HG03095 (cell line): ENCODE data around the gene APC2.
"Not testable (repeated sequence)": the region's sequence is repeated elsewhere in the genome, so short reads cannot be mapped to it uniquely, and the experiment has no call there.

Experiments used
- ATAC-seq: cut with Tn5 transposase; IDR thresholded peaks from one replicate; pipeline ENCODE4 v1.9.1; 2021; ENCODE audit warnings: moderate library complexity; ENCODE audit not compliant: unreplicated experiment

Gene APC2

DNA sequence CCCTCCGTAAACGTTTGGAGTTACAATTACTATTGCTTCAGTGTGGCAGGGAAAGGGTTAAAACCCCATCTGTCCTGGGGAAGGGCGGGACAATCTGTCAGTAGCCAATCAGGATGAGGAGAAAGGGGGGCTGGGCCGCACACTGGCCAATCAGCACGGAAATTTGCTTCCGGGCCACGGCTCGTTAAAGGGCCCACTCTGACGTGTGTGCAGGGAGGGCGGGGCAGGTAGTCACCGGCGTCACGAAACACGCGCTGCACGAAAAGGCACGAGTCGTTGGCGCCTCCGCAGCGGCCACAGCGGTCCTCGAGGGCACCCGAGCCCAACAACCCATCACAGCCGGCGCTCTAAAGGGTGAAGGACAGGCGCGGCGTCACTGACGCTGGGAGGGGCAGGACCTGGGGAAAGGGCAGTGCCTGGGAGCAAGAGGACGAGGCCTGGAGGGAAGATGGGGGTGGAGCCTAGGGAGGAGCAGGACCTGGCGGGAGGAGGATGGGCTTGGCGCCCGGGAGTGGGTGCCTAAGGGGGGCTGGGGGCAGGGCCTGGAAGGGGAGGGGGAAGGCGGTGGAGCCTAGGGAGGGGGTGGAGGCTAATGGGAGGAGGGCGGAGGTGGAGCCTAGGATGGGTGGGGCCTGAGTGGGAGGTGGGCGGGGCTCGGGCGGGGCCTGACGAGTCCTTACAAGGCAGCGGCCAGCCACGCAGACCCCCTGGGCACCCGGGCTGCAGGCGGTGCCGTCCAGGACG is 58.0 kb downstream of the APC2 start:
- no peak for ATAC-seq

DNA sequence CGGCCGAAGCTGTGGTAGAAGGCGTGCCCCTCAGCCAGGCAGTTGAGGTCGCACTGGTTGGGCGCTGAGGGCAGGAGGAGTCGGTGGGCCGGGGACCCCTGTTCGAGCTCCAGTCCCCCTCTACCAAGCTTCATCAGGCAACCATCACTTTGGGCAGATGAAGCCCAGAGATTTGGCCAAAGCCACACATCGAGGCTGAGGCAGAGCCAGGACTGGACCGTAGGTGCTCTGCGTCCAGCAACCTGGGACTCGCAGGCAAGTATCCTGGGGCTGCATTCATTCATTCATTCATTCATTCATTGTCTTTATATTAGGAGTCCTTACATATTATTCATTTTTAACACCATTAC is 58.6 kb downstream of the APC2 start:
- ATAC-seq, result no peak

DNA sequence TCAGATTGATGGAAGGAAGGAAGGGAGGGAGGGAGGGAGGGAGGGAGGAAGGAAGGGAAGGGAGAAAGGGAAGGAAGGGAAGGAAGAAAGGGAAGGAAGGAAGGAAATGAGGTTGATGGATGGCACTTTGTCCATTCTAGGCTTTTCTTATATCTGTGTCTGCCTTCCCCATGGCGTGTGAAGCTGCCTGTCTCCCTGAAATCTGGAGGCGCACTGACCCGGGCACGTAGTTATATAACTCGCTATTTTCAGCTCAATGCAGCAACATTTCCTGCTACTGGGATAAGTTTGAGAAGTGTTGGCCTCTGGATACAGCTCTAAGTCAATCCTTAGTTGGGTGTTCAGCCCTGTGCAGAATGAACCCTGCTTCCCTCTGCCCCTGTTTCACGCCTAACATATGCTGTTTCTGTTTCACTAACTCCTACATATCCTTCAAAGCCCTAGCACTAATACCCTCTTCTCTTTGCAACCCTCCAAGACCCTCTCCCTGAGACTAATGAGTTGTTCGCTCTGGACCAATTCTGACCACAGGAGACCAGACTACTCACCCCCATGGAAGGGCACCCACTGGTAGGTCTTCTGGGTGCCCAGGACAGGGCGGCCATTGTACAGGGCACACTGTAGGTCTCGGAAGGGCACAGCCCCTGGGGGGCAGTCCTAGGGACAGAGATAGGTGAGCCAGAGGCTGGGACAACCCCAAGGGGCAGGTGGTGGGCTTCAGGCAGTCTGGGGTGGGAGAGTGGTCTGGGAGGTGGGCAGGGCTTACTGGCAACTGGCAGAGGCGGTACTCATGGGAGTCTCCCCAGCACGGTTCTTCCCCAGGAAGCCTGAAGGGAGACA is 59.9 kb downstream of the APC2 start:
- ATAC-seq, result no peak

DNA sequence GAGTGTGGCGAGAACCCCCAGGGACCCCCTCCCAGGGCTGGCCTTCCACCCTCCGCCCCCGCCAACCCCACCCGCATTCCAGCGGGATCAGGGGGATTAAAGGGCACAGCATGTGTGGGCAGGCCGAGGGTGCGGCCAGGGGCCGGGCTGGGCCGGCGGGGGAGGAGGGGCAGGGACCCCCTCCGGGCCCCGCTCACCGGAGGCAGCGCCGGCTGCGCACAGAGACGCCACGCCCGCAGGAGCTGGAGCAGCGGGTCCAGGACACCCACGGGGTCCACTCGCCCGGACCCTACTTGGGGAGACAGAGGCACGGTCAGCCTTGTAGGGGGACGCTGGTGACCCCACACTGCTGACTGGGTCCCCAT is 60.5 kb downstream of the APC2 start:
- no peak for ATAC-seq

DNA sequence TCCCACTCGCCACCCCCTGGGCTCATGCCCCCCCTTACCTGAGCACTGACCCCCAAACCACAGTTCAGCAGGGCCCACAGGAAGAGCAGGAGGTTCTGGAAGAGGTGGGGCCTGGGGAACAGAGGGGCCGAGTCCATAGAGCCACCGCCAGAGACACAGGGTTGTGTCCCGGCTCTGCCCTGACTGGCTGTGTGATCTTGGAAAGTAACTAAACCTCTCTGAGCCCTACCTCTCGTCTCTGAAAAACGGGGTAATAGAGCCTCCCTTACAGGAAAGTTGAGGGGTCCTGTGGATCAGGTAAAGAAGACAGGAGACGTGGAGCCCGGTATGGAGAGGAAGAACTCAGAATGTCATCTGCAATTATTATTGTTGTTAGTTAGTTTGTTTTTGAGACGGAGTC is 60.9 kb downstream of the APC2 start:
- no peak for ATAC-seq

DNA sequence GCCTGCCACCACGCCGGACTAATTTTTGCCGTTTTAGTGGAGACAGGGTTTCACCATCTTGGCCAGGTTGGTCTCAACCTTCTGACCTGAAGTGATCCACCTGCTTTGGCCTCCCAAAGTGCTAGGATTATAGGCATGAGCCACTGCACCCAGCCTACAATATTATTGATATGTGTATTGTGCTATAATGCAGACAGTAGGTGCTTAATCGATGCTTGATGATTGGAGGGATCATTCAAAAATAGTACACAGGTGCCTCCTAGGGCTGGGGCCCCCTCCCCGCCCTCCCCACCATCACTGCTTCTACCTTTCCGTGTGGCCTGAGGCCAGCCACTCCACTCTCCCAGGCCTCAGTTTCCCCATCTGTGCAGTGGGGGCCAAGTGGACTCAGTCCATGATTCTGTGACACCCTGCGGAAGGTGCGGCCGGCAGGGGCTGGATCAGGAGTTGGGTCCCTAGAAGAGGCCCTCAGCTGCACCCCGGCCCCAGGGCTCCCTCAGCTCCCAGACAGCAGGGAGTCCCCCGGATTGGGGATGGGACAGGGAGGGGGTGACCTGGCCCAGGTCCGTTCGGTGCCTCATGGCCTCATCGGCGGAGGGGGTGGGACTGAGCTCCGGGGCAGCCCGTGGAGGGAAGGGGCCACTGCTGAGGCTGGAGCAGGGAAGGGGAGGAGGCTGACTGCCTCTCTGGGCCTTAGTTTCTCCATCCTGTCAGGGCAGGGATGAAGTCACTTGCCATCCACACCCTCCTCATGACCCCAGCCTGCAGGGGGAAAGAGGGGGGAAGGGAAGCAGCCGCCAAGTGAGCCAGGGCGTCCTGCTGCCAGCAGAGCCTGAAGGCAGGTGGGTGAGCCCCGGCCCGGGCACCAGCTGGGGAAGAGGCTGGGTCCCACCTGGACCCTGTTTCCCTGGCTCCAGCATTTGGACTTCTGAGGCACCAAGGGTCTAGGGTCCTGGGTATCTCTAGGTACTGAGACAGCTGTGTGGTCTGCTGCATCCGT is 61.7 kb downstream of the APC2 start:
- no peak for ATAC-seq

DNA sequence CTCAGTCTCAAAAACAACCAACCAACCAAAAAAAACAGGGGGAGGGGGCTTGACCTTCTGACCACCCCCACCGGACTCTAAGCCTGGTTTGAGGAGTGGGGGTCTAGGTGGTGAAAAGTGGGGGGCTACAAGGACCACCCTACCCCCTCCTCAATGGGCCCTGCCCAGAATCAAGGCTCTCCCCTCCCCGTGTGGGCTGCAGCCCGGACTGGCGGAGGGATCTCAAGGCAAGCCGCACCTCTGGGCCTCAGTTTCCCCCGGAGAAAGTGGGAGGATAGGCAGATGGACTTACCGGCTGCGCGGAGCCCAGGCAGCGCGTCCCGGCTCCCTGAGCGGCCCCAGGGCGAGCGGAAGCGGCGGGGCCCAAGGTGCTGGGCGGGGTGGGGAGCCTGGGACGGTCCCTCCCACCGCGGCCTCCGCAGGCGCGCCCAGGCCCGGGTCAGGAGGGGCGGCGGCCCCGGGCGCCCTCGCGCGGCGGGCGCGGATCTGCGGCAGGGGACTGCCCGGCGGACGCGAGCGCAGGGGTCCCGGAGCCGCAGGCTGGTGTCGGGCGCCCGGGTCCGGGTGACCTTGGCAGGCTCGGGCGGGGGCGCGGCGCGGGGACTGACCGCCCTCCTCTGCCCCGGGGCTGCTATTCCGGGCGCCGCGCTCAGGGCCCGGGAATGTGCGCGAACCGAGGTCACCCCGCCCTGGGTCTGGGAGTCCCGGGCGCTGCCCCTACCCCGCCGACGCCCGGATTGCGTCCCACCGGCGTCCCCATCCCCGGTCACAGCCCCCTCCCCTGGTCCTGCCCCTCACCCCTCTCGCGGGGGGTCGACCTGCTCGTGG is 63.0 kb downstream of the APC2 start, which contains the start of gene ADAMTSL5:
Gene ADAMTSL5, minus strand, starts transcription at position 349 of the 828 bp plus-strand sequence. CDS start 2,076 bp downstream, outside the sequence.
- no peak for ATAC-seq

DNA sequence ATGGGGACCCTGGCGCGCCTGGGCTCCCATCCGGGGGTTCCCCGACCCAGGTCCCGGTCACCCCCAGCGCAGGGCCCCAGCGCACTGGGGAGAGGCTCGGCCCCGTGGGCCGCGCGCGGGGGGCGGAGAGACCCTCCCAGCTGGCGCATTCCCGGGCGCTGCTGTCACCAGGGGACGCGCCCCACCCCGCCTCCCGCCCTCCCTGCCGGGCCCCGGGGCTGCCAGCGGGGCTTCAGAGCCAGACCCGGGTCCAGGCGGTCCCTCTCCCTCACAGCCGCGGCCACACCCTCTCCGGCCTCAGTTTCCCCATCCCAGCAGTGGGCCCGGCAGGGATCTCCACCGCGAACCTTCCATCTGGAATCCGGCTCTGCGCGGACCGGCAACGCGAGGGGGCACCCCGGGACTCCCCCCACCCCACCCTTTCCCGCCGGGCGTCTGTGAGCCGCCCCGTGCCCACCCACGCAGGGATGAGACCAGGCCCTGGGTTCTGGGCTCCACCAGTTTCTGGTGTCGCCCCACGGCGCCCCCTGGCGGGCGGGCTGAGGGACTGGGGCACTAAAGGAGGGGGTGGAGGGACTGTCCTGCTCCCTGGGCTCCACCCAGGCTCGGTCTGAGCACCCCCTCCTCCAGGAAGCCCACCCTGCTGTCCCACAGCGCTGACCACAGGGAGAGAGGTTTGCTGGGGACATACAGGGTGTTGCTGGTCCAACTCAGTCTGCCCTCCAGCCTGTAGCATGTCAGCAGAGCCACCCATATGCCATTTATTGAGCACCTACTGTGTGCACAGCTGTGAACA is 63.8 kb downstream of the APC2 start:
- no peak for ATAC-seq

DNA sequence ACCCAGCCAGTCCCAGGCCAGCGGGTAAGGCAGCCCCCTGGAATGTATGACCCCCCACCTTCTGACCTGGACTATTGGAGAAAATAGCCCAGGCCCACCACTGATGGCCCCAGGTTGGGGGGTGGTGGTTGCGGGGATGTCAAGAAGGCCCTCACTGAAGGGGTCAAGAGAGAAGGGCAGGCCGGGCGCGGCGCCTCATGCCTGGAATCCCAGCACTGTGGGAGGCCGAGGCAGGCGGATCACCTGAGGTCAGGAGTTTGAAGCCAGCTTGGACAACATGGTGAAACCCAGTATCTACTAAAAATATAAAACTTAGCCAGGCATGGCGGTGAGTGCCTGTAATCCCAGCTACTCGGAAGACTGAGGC is 64.4 kb downstream of the APC2 start:
- ATAC-seq, result no peak

DNA sequence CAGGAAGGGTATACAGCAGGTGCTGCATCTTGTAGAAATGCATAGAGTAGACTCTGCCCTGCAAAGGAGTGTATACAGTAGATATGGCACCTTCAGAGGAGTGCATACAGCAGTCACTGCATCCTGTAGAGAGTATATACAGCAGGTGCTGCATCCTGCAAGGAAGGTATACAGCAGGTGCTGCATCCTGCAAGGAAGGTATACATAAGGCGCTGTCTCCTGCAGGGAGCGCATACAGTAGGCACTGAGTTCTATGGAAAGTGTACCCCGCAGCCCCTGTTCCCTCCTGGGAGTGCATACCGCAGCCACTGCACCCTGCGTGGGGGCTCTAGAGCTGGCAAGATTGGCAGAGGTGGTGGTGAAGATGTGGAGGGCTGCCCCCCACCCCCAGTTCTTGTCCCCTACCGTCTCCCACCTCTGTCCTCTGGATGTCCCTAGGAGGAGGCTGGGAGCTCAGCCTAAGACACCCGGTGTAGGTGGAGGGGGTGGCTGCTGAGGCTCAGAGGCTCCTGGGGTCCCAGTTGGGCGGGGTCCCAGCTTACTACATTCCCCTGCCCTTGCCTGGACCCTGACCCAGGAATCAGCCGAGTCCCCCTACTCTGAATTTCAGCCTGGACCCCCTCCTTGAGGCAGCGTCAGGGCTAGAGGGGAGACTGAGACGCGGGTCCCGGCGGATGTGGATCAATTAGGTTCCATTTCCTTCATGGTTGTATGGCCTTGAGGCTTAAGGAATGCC is 65.2 kb downstream of the APC2 start:
- no peak for ATAC-seq

DNA sequence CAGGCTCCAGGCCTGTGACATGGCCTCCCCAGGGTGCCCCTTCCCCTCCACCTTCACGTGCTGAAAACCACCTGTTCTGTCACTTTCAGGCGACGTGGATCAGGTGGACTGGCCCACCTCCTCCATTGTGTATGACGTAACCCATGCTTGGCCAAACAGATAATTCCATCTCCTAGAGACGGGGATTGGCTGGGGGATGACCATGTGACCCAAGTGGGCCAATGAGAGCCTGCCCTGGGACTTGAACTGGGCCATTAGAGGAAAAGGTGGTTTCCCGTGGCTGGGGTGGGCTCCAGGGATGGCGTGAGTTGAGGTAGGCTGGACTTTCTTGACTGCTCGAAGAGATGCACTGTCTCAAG is 66.5 kb downstream of the APC2 start:
- ATAC-seq, result no peak

DNA sequence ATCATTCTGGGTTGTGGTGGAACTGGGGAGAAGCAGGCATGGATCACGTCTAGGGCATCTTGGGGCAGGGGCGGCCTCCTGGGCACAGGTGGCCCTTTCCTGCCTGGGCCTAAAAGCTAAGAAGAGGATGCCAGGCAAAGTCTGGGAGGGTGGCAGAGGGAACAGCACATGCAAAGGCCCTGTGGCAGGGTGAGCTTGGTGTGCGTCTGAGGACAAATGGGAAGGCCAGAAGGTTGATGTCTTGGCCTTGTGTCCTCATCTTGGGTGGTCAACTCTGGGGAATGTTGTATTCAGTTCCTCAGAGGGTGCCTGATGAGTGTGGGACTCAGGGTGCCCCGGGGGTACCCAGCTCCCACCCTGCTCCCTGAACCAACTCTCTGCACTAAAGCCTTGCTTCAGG is 68.5 kb downstream of the APC2 start:
- ATAC-seq, result no peak

DNA sequence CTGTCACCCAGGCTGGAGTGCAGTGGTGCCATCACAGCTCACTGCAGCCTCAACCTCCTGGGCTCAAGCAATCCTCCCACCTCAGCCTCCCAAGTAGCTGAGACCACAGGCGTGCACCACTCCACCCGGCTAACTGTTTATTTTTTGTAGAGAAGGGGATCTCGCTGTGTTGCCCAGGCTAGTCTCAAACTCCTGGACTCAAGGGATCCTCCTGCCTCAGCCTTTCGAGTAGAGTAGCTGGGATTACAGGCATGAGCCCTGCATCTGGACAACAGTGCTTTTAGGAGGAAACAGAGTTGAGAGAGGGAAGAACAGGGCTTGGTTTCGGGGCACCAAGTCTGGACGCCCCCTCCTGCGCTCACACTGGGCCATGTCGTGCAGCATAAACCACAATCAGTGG is 69.9 kb downstream of the APC2 start:
- ATAC-seq, result not testable (repeated sequence)

DNA sequence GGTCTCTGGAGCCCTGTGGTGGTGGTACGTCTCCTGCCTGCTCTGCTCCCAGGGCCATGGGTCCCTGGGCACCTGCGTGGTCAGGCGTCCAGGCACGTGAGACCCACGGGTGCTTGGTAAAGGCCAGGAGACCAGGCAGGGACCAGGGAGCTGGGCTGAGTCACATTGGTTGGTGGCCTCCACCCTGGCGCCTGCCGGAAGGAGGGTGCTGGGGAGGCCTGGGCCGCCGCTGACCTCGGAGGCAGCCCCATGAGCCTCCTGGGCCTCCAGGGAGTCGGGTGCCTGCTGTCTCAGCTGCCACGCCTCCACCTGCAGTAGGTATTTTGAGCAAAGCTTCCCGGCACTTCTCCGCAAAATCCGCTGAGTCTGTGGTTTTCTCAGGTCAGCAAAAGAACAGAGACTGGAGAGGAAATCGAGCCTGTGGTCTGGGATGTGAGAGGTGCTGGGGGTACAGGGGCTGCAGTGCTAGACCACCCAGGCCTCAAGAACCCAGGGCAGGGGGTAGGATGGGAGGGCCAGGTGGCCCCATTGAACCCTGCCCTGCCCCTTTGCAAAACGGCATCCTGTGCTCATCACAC is 70.4 kb downstream of the APC2 start:
- ATAC-seq, result no peak

DNA sequence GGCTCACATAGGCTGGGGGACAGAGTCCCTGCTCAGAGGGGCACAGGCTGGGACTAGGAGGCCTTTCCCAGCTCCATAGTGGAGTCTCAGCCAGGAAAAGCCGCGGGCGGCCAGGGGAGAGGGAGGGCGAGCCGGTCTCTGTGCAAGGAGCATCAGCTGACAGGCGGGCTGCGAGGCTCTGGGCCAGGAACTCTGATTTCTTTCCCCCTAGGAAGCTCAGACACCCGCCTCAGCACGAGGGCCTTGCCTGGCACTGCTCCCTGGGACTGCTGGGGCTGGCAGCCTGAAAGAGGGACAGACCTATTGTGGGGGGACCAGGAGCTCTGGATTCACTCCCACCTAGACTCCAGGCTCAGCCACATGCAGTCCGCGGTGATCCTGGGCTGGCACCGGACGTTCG is 71.7 kb downstream of the APC2 start:
- ATAC-seq, result no peak

DNA sequence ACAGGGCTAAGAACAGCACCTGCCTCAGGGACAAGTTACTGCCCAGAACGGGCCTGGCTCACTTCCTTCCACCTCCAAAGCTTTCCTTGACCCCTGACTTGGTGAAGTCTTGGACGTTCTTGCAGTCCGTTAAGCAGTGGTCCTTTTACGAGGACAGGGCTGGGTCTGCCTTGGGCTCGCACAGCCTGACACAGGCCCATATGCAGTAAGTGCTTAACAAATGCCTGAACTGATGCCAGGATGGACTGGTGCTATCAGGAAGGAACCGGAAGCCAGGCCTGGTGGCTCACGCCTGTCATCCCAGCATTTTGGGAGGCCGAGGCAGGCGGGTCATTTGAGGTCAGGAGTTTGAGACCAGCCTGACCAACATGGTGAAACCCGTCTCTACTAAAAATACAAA is 72.1 kb downstream of the APC2 start:
- ATAC-seq, result no peak

DNA sequence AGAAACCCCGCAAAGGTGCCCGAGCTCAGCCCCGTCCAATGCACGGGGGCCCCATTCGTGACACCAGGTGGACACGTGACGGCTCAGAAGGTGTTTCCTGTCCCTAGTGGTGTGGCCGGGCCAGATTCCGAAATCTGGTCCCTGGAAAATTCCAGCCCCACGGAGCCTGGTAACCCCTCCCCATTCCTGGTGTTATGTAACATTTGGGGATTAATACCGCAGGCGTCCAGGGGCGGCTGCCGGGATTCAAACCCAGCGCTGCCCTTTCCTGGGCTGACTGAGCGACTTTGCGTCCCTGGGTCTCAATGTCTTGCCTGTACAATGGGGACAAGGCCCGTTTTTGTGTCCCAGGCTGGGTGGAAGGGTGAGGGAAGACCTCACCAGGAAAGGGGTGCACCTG is 72.9 kb downstream of the APC2 start:
- no peak for ATAC-seq
